ENCODE results near the gene WDR46. TPM values are rescaled to one million over a fixed set of nuclear protein-coding genes. Genes with fewer than 3 reads are reported as not detected.
A peak's percentile ranks its signal among the peaks of the same experiment; 100 is the strongest.

The WDR46 gene
- total and polyA plus RNA-seq, 2 donors (not counting 3 experiments of a cell fraction or from before 2014, with no cell fraction given): 61.4 to 71.2 TPM

DNA sequence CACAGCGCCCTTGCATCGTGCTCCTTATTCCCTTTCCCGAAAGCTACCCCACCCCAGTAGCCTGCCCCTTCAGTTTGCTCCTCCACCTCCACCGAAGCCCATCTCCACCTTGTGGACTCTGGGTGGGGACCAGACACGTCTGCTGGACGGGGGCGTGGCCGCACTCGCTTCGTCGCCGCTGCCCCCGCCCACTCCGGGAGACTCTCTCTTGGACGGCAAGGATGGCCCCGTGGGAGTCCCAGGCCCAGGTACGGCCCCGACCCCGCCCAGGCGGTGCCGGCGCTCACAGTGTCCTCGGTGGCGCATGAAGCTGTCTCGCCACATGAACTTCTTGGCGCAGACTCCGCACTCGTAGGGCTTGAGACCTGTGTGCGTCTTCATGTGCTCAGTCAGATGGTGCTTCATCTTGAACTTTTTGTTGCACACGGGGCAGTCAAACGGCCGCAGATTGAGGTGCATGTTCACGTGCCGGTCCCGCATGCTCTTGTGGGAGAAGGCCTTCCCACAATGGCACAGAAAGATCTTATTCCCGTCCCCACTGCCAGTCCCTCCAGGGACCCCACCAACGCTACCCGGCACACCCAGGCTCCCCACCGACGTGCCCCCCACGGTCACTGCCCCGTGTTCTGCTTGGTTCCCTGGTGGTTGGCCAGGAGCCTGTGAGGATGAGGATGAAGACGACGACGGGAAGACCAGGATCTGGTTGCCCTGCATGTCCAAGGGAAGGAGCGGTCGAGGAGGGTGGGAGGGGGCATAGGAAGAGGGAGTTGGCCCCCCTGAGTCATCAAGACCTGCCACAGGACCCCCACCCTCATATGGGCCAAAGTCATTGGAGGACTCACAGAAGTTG is 26.1 kb upstream of the WDR46 start:
- Histone ChIP-seq H3K27ac (ENCODE audit: insufficient read depth, low read depth, low read length) (peak overlapping the region; percentile 48), H2AFZ (ENCODE audit: low read depth, low read length) (no peak overlapping the region), H3K79me2 (ENCODE audit: control insufficient read depth, insufficient read depth, low read length) (peaks cover 30% of the 10 kb centered on the region), H4K20me1 (replicated peaks; ENCODE audit: control insufficient read depth, extremely low read depth, insufficient read depth, low read length) (no peaks in the 10 kb centered on the region), H3K9me1 (replicated peaks; ENCODE audit: control insufficient read depth, extremely low read depth, insufficient read depth, low read length) (no peaks in the 10 kb centered on the region), H3K36me3 (ENCODE audit: control insufficient read depth in 2 of 2, extremely low read depth in 1 of 2, insufficient read depth in 2 of 2, low read length in 2 of 2) (peaks cover 5 to 15% of the 10 kb centered on the region in 2 experiments), H3K4me3 (replicated peaks in 1 of 3; ENCODE audit: insufficient read depth in 1 of 3, low read depth in 1 of 3, low read length in 3 of 3) (peak overlapping the region in 2 of 3 experiments; percentile 65 to 96), H3K4me2 (ENCODE audit: insufficient read depth, low read length) (peak overlapping the region; percentile 81), H3K9ac (replicated peaks; ENCODE audit: extremely low read depth, insufficient read depth, low read length) (no peak overlapping the region), H3K9me3 (replicated peaks; ENCODE audit: control insufficient read depth, insufficient read depth, low read length) (no peaks in the 10 kb centered on the region), H3K4me1 (ENCODE audit: control insufficient read depth, extremely low read depth, insufficient read depth, low read length) (peaks cover 37% of the 10 kb centered on the region), H3K27me3 (ENCODE audit: control insufficient read depth in 2 of 2, insufficient read depth in 2 of 2, low read length in 2 of 2) (no peaks in the 10 kb centered on the region)
- intact Hi-C loops (cut with micrococcal nuclease): loop anchor here (1.0 to 10.0 kb wide), 3 partner anchors 16 to 260 kb away; partner anchors contain the start of genes HSD17B8, RXRB and SLC39A7
- dilution Hi-C loops (cut with MboI; ENCODE audit: extremely low pct_ligation_motif_present, low sequenced_read_pairs): no loop called here
- peak; percentile 42 for DNase-seq (ENCODE audit: low read depth, low spot score)
- FAIRE-seq: no peak
- TF ChIP-seq, protein P1, sequence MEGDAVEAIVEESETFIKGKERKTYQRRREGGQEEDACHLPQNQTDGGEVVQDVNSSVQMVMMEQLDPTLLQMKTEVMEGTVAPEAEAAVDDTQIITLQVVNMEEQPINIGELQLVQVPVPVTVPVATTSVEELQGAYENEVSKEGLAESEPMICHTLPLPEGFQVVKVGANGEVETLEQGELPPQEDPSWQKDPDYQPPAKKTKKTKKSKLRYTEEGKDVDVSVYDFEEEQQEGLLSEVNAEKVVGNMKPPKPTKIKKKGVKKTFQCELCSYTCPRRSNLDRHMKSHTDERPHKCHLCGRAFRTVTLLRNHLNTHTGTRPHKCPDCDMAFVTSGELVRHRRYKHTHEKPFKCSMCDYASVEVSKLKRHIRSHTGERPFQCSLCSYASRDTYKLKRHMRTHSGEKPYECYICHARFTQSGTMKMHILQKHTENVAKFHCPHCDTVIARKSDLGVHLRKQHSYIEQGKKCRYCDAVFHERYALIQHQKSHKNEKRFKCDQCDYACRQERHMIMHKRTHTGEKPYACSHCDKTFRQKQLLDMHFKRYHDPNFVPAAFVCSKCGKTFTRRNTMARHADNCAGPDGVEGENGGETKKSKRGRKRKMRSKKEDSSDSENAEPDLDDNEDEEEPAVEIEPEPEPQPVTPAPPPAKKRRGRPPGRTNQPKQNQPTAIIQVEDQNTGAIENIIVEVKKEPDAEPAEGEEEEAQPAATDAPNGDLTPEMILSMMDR (IDR thresholded peaks at IDR 0.05; ENCODE audit: extremely low read depth in 1 of 2, insufficient read depth in 1 of 2, low read depth in 1 of 2, low read length in 2 of 2): no peak
- no peak for TF ChIP-seq GATA2 (IDR thresholded peaks at IDR 0.05; ENCODE audit: insufficient read depth, insufficient read length, low read depth, low read length)
- no peak for TF ChIP-seq MYC (IDR thresholded peaks at IDR 0.05; ENCODE audit: low read depth, low read length)
- TF ChIP-seq JUN (IDR thresholded peaks at IDR 0.05; ENCODE audit: borderline replicate concordance, insufficient read depth, insufficient read length, low read depth): no peak
- TF ChIP-seq, protein P2, sequence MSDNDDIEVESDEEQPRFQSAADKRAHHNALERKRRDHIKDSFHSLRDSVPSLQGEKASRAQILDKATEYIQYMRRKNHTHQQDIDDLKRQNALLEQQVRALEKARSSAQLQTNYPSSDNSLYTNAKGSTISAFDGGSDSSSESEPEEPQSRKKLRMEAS (IDR thresholded peaks at IDR 0.05; ENCODE audit: insufficient read depth, insufficient read length): no peak
- no peak for TF ChIP-seq FOS (IDR thresholded peaks at IDR 0.05; ENCODE audit: borderline replicate concordance, insufficient read depth, low read length)
- no peak for TF ChIP-seq EZH2 (IDR thresholded peaks at IDR 0.05; ENCODE audit: borderline replicate concordance, low read depth, low read length, severe bottlenecking)
- no peak for TF ChIP-seq POLR2AphosphoS5 (IDR thresholded peaks at IDR 0.05; ENCODE audit: insufficient read depth, low read depth, low read length)
- no peak for TF ChIP-seq POLR2A (IDR thresholded peaks at IDR 0.05; ENCODE audit: low read depth, low read length)
- POLR2A ChIA-PET: no interaction called here
- BruUV-seq (replicated peaks): no TSS peak
- CTCF ChIA-PET: no interaction called here
